ENCODE results near the gene CCDC157.

The CCDC157 gene

GRCh38 chr22:30371321-30371720 is 14.5 kb downstream of the CCDC157 start:
- H4K8ac ChIP-seq (ENCODE audit: low read depth, low read length), result no peak overlapping the region
- H3K79me2 ChIP-seq (ENCODE audit: control insufficient read depth, insufficient read depth, low read length), result no peaks in the 10 kb centered on the region
- no peak overlapping the region for H3K56ac ChIP-seq (ENCODE audit: low read length)
- no peak overlapping the region for H3K23ac ChIP-seq (ENCODE audit: low read length)
- H2BK5ac ChIP-seq (ENCODE audit: low read length), result no peak overlapping the region
- H3K36me3 ChIP-seq (ENCODE audit: control insufficient read depth, insufficient read depth, low read length), result no peaks in the 10 kb centered on the region
- no peak overlapping the region for H3K4me3 ChIP-seq (ENCODE audit: low read length)
- H3K27ac ChIP-seq (ENCODE audit: low read depth, low read length), result no peak overlapping the region
- H3K4ac ChIP-seq (ENCODE audit: low read depth, low read length), result no peak overlapping the region
- H3K4me1 ChIP-seq (ENCODE audit: control insufficient read depth, low read depth, low read length), result no peaks in the 10 kb centered on the region
- no peak overlapping the region for H2BK15ac ChIP-seq (replicated peaks; ENCODE audit: low read depth)
- no peak overlapping the region for H4K5ac ChIP-seq (ENCODE audit: low read length)
- no peak overlapping the region for H3K9ac ChIP-seq (ENCODE audit: low read length)
- WGBS (ENCODE audit: extremely low coverage, insufficient coverage, low lambda C conversion rate), result no CpG with 5 or more reads among the region's 9 CpGs
- no peaks in the 10 kb centered on the region for H3K79me1 ChIP-seq (ENCODE audit: low read length)
- H2AK5ac ChIP-seq (ENCODE audit: low read length), result no peak overlapping the region
- no peak overlapping the region for H2BK120ac ChIP-seq (ENCODE audit: low read depth, low read length)
- H3K4me2 ChIP-seq (ENCODE audit: low read length), result no peak overlapping the region
- no peak overlapping the region for H3K18ac ChIP-seq (ENCODE audit: low read length)
- DNase-seq, result no peak
- no peaks in the 10 kb centered on the region for H3K27me3 ChIP-seq (ENCODE audit: insufficient read depth, low read length, poor library complexity)

- Histone ChIP-seq H2AK5ac (ENCODE audit: low read length) (no peak overlapping the region), H2BK120ac (ENCODE audit: low read depth, low read length) (no peak overlapping the region), H3K4ac (ENCODE audit: low read depth, low read length) (no peak overlapping the region), H3K79me1 (ENCODE audit: low read length) (no peaks in the 10 kb centered on the region), H4K5ac (ENCODE audit: low read length) (no peak overlapping the region), H3K27me3 (ENCODE audit: insufficient read depth, low read length, poor library complexity) (no peaks in the 10 kb centered on the region), H2BK15ac (replicated peaks; ENCODE audit: low read depth) (no peak overlapping the region), H2BK5ac (ENCODE audit: low read length) (no peak overlapping the region), H3K56ac (ENCODE audit: low read length) (no peak overlapping the region), H4K8ac (ENCODE audit: low read depth, low read length) (no peak overlapping the region), H3K18ac (ENCODE audit: low read length) (no peak overlapping the region), H3K79me2 (ENCODE audit: control insufficient read depth, insufficient read depth, low read length) (no peaks in the 10 kb centered on the region), H3K4me2 (ENCODE audit: low read length) (no peak overlapping the region), H3K9ac (ENCODE audit: low read length) (no peak overlapping the region), H3K4me1 (ENCODE audit: control insufficient read depth, low read depth, low read length) (no peaks in the 10 kb centered on the region), H3K23ac (ENCODE audit: low read length) (no peak overlapping the region), H3K4me3 (ENCODE audit: low read length) (no peak overlapping the region), H3K36me3 (ENCODE audit: control insufficient read depth, insufficient read depth, low read length) (no peaks in the 10 kb centered on the region), H3K27ac (ENCODE audit: low read depth, low read length) (no peak overlapping the region)
- no peak for DNase-seq
- WGBS (ENCODE audit: extremely low coverage, insufficient coverage, low lambda C conversion rate), result no CpG with 5 or more reads among the region's 13 CpGs
These were observed 15.2 kb downstream of the CCDC157 start for GRCh38 chr22:30371981-30372380.

- no peaks in the 10 kb centered on the region for H3K79me1 ChIP-seq (ENCODE audit: low read length)
- no peak overlapping the region for H2BK15ac ChIP-seq (replicated peaks; ENCODE audit: low read depth)
- no peak overlapping the region for H3K56ac ChIP-seq (ENCODE audit: low read length)
- H3K18ac ChIP-seq (ENCODE audit: low read length), result no peak overlapping the region
- no peak overlapping the region for H3K23ac ChIP-seq (ENCODE audit: low read length)
- no peak overlapping the region for H2BK120ac ChIP-seq (ENCODE audit: low read depth, low read length)
- no peaks in the 10 kb centered on the region for H3K27me3 ChIP-seq (ENCODE audit: insufficient read depth, low read length, poor library complexity)
- no peak overlapping the region for H3K4ac ChIP-seq (ENCODE audit: low read depth, low read length)
- H3K4me2 ChIP-seq (ENCODE audit: low read length), result no peak overlapping the region
- no peaks in the 10 kb centered on the region for H3K4me1 ChIP-seq (ENCODE audit: control insufficient read depth, low read depth, low read length)
- H3K9ac ChIP-seq (ENCODE audit: low read length), result no peak overlapping the region
- H4K8ac ChIP-seq (ENCODE audit: low read depth, low read length), result no peak overlapping the region
- no peaks in the 10 kb centered on the region for H3K36me3 ChIP-seq (ENCODE audit: control insufficient read depth, insufficient read depth, low read length)
- no peak overlapping the region for H3K4me3 ChIP-seq (ENCODE audit: low read length)
- H3K79me2 ChIP-seq (ENCODE audit: control insufficient read depth, insufficient read depth, low read length), result no peaks in the 10 kb centered on the region
- no peak for DNase-seq
- no peak overlapping the region for H4K5ac ChIP-seq (ENCODE audit: low read length)
- no CpG with 5 or more reads among the region's 8 CpGs for WGBS (ENCODE audit: extremely low coverage, insufficient coverage, low lambda C conversion rate)
- no peak overlapping the region for H2AK5ac ChIP-seq (ENCODE audit: low read length)
- no peak overlapping the region for H2BK5ac ChIP-seq (ENCODE audit: low read length)
- no peak overlapping the region for H3K27ac ChIP-seq (ENCODE audit: low read depth, low read length)
These were observed 16.1 kb downstream of the CCDC157 start for GRCh38 chr22:30372915-30373314.

- Histone ChIP-seq H3K36me3 (ENCODE audit: control insufficient read depth, insufficient read depth, low read length) (no peaks in the 10 kb centered on the region), H3K18ac (ENCODE audit: low read length) (no peak overlapping the region), H3K79me1 (ENCODE audit: low read length) (no peaks in the 10 kb centered on the region), H2AK5ac (ENCODE audit: low read length) (no peak overlapping the region), H2BK120ac (ENCODE audit: low read depth, low read length) (no peak overlapping the region), H4K8ac (ENCODE audit: low read depth, low read length) (no peak overlapping the region), H2BK15ac (replicated peaks; ENCODE audit: low read depth) (no peak overlapping the region), H2BK5ac (ENCODE audit: low read length) (no peak overlapping the region), H3K56ac (ENCODE audit: low read length) (no peak overlapping the region), H3K4ac (ENCODE audit: low read depth, low read length) (no peak overlapping the region), H3K4me1 (ENCODE audit: control insufficient read depth, low read depth, low read length) (no peaks in the 10 kb centered on the region), H3K27me3 (ENCODE audit: insufficient read depth, low read length, poor library complexity) (no peaks in the 10 kb centered on the region), H4K5ac (ENCODE audit: low read length) (no peak overlapping the region), H3K9ac (ENCODE audit: low read length) (no peak overlapping the region), H3K4me2 (ENCODE audit: low read length) (no peak overlapping the region), H3K79me2 (ENCODE audit: control insufficient read depth, insufficient read depth, low read length) (no peaks in the 10 kb centered on the region), H3K23ac (ENCODE audit: low read length) (no peak overlapping the region), H3K27ac (ENCODE audit: low read depth, low read length) (no peak overlapping the region), H3K4me3 (ENCODE audit: low read length) (no peak overlapping the region)
- no CpG with 5 or more reads among the region's 33 CpGs for WGBS (ENCODE audit: extremely low coverage, insufficient coverage, low lambda C conversion rate)
- DNase-seq, result no peak
These were observed 16.8 kb downstream of the CCDC157 start for GRCh38 chr22:30373331-30374325.

- Histone ChIP-seq H3K27me3 (ENCODE audit: insufficient read depth, low read length, poor library complexity) (no peaks in the 10 kb centered on the region), H2AK5ac (ENCODE audit: low read length) (no peak overlapping the region), H2BK15ac (replicated peaks; ENCODE audit: low read depth) (no peak overlapping the region), H3K18ac (ENCODE audit: low read length) (no peak overlapping the region), H3K79me2 (ENCODE audit: control insufficient read depth, insufficient read depth, low read length) (no peaks in the 10 kb centered on the region), H3K4me1 (ENCODE audit: control insufficient read depth, low read depth, low read length) (no peaks in the 10 kb centered on the region), H3K4me3 (ENCODE audit: low read length) (no peak overlapping the region), H2BK120ac (ENCODE audit: low read depth, low read length) (no peak overlapping the region), H3K9ac (ENCODE audit: low read length) (no peak overlapping the region), H4K5ac (ENCODE audit: low read length) (no peak overlapping the region), H3K27ac (ENCODE audit: low read depth, low read length) (no peak overlapping the region), H2BK5ac (ENCODE audit: low read length) (no peak overlapping the region), H3K56ac (ENCODE audit: low read length) (no peak overlapping the region), H3K4ac (ENCODE audit: low read depth, low read length) (no peak overlapping the region), H3K79me1 (ENCODE audit: low read length) (no peaks in the 10 kb centered on the region), H3K36me3 (ENCODE audit: control insufficient read depth, insufficient read depth, low read length) (peaks cover 2% of the 10 kb centered on the region), H3K23ac (ENCODE audit: low read length) (no peak overlapping the region), H4K8ac (ENCODE audit: low read depth, low read length) (no peak overlapping the region), H3K4me2 (ENCODE audit: low read length) (no peak overlapping the region)
- no CpG with 5 or more reads among the region's 13 CpGs for WGBS (ENCODE audit: extremely low coverage, insufficient coverage, low lambda C conversion rate)
- no peak for DNase-seq
These were observed 18.6 kb downstream of the CCDC157 start for GRCh38 chr22:30375312-30375849.

All from mesendoderm (in vitro differentiated cells).